ENCODE data around the gene NR3C2.

NR3C2 gene

DNA sequence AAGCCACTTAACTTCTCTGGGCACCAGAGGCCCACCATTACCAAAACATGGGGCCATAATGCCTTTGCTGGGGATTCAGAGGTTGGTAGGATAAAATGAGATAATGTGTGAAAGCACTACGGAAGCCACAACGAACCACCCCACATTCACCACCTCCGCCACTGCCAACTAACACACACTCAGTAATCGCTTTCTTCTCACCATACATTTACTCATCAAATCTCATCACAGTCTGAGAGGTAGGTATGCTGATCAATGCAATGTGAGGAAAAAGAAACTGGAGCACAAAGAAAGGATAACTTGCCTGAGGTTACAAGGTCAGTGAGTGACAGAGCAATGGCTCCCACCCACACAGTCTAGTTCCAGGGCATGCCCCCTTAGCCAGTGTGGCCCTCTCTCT is 257.3 kb downstream of the NR3C2 start:
- no peak for DNase-seq (ENCODE audit: extremely low read depth, low read depth)

DNA sequence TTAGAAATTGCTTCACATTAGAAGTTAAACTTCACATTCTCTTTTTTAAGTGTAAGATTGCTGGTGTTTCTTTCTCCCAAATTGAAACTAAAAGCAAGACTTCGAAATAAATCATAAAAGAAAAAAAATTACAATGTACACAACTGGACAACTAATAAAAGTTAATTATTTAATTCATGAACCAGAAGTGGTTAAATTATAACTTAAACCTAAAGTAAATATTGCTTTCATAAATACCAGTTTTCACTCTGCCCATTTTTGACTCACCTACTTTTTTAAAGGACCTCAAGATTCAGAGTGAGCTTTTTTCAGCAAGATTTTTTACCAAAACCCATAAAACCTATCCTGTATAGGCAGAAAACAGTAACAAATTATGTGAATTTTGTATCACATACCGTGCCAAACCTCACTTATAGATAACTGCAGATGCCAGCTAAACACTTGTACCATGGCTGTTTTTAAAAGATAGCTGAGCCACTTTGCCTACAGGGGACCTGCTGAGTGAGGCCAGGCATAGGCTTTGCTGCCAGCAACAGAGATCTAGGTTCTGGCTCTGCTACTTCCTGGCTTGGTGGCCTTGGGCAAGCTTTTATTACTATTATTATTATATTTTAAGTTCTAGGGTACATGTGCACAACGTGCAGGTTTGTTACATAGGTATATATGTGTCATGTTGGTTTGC is 259.8 kb downstream of the NR3C2 start:
- TF ChIP-seq, protein P1, sequence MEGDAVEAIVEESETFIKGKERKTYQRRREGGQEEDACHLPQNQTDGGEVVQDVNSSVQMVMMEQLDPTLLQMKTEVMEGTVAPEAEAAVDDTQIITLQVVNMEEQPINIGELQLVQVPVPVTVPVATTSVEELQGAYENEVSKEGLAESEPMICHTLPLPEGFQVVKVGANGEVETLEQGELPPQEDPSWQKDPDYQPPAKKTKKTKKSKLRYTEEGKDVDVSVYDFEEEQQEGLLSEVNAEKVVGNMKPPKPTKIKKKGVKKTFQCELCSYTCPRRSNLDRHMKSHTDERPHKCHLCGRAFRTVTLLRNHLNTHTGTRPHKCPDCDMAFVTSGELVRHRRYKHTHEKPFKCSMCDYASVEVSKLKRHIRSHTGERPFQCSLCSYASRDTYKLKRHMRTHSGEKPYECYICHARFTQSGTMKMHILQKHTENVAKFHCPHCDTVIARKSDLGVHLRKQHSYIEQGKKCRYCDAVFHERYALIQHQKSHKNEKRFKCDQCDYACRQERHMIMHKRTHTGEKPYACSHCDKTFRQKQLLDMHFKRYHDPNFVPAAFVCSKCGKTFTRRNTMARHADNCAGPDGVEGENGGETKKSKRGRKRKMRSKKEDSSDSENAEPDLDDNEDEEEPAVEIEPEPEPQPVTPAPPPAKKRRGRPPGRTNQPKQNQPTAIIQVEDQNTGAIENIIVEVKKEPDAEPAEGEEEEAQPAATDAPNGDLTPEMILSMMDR (IDR thresholded peaks at IDR 0.05; ENCODE audit: low read depth, low read length), result no peak
- DNase-seq (ENCODE audit: extremely low read depth, low read depth), result no peak

More for the DNA sequence above, 257.3 kb downstream of the NR3C2 start:
- TF ChIP-seq, protein P1 (IDR thresholded peaks at IDR 0.05; ENCODE audit: low read depth, low read length), result no peak

DNA sequence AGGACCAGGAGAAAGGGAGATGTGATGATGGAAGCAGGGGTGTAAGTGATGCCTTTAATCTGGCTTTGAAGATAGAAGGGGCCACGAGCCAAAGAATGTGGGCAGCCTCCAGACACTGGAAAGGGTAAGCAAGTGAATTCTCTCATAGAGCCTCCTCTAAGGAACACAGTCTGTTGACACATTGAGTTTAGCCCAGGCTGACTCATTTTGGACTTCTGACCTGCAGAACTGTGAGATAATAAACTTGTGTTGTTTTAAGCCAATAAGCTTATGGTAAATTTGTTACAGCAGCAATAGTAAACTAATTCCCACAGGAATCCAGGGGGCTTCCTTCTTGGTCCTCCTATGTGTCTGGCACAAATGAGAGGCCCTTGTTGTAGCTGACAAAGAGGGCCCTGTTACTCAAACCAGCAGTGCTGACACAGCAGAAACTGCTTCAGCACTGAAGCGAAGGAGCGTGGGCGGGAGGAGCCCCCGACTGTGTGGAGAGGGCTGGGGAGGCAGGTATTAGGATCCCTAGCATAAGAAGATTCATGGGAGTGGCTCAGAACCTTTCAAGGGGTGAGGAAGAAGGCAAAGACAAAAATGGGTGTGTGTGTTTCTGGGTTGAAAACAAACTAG is 268.7 kb downstream of the NR3C2 start:
- TF ChIP-seq, protein P1 (IDR thresholded peaks at IDR 0.05; ENCODE audit: low read depth, low read length), result no peak
- DNase-seq (ENCODE audit: extremely low read depth, low read depth), result no peak

DNA sequence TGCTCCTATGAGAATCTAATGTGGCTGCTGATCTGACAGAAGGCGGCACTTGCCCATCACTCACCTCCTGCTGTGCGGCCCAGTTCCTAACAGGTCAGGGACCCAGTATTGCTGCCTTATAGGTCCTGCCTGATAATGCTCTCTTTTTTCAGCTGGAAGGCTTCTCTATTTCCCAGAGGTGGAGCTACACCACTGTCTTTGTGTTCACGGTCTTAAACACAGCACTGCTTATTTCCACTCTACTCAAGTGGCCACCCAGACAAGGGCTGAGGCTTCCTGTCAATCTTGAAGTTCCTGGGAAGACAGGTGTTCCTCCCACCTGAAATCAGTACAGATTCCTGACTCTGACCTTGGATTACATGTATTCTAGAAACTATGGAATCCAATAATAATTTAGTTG is 270.6 kb downstream of the NR3C2 start:
- TF ChIP-seq, protein P1 (IDR thresholded peaks at IDR 0.05; ENCODE audit: low read depth, low read length), result no peak
- no peak for DNase-seq (ENCODE audit: extremely low read depth, low read depth)

DNA sequence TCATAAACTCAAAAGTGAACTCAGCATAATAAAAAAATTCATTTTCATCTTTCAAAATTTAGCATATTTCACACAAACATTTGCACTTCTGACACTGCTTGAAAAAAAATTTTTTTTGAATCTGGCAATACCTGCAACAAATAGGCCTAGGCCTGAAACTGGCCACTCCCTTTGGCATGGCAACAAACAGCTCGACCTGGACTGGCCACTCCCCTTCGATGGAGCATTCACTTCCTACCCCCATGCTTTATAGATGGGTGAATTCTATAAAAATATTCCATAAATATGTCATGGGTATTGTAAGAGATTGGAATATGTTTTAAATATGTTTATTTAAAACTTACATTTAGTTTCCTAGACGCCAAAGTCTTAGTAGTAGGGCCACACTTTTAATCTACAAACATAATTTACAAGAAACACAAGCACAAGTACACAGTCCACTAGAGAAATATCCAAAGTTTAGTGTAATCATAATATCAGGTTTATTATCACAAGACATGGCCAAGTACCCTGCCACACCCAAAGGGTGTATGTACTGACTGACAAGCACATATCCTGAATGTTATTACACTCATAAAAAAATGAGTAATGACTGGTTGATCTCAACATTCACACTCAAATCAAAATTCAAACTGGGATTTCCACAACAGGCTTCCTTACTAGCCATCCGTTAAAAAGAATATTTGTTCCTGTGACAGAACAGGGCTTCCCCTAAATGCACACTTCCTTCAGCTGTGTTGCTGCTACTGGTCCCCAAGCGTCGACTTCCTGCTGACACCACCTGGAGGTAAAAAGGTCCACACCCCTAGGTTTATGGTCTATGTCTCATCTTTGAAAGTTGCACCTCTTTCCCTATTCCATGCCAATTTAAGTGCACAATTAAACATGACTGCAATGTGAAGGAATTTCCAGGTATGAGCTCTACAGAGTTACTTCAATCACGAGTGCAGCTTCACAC is 271.5 kb downstream of the NR3C2 start:
- no peak for DNase-seq (ENCODE audit: extremely low read depth, low read depth)
- TF ChIP-seq, protein P1 (IDR thresholded peaks at IDR 0.05; ENCODE audit: low read depth, low read length), result no peak

DNA sequence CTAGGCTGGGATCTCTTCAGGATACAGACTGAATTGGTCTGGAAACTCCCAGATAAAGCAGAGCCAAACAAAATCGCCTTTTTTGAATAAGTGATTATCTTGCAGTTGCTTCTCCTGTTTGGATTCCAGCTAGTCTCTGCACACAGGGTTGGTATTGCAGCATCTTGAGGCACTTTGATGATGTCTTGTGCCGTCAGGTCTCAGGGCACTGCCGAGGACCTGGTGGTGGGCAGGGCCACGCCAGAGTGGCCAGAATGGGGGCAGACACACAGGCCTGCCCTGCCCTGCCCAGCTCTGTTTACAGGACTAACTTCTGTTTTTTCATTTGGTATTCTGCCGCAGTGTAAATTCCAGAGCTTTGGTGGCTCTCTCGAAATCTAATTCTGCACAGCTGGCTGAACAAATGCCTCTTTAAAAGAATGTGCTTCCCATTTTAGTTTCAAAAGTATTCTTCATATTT is 276.1 kb downstream of the NR3C2 start:
- TF ChIP-seq, protein P1 (IDR thresholded peaks at IDR 0.05; ENCODE audit: low read depth, low read length), result no peak
- no peak for DNase-seq (ENCODE audit: extremely low read depth, low read depth)
